DOHH2 (cell line): ENCODE measurements around the gene TNFAIP8L3.

Source experiments
- EZH2phosphoT487 ChIP-seq: fragments of 200-600 bp; sonication (generic); IDR thresholded peaks from 2 replicates; pipeline ENCODE4 v1.6.1; 2017; ENCODE audit warnings: borderline replicate concordance, mild to moderate bottlenecking, antibody characterized with exemption, low read length, moderate library complexity, mixed read lengths
- TF ChIP-seq, protein P1 (sequence below): fragments of 200-600 bp; sonication (generic); IDR thresholded peaks from one replicate; pipeline ENCODE4 v1.5.1; 2014; ENCODE audit warnings: antibody characterized with exemption, mild to moderate bottlenecking, low read depth, low read length; ENCODE audit not compliant: poor library complexity, severe bottlenecking

DNA sequence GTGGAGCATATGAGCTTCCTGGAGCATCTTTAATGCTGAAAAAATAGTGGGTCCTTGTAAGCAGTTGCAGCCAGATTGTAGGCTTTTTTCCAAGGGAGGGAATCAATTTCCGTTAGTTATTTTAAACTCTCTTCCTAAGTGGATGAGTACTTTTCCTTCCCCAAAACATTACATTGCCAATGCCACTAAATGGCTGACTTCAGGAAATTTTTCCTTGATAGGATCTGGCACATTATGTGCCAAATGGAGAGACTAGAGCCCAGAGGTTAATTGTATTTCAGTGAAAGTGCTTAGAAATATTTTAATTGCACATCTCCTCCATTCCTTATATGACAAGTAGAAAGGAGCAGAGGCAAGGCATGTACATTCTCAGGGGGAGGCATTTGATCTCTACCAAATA lies 83.5 kb downstream of the TNFAIP8L3 start:
- TF ChIP-seq, protein P1, sequence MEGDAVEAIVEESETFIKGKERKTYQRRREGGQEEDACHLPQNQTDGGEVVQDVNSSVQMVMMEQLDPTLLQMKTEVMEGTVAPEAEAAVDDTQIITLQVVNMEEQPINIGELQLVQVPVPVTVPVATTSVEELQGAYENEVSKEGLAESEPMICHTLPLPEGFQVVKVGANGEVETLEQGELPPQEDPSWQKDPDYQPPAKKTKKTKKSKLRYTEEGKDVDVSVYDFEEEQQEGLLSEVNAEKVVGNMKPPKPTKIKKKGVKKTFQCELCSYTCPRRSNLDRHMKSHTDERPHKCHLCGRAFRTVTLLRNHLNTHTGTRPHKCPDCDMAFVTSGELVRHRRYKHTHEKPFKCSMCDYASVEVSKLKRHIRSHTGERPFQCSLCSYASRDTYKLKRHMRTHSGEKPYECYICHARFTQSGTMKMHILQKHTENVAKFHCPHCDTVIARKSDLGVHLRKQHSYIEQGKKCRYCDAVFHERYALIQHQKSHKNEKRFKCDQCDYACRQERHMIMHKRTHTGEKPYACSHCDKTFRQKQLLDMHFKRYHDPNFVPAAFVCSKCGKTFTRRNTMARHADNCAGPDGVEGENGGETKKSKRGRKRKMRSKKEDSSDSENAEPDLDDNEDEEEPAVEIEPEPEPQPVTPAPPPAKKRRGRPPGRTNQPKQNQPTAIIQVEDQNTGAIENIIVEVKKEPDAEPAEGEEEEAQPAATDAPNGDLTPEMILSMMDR: no peak
- TF ChIP-seq EZH2phosphoT487: no peak
